ENCODE data around the gene FOXO6. TPM values are rescaled to one million over a fixed set of nuclear protein-coding genes. Genes with fewer than 3 reads are reported as not detected.

Gene FOXO6
- total and polyA plus RNA-seq, 2 of the 13 experiments (the other 11 are each of a cell fraction or from before 2014, with no cell fraction given), result 0.13 TPM; not detected in 1

DNA sequence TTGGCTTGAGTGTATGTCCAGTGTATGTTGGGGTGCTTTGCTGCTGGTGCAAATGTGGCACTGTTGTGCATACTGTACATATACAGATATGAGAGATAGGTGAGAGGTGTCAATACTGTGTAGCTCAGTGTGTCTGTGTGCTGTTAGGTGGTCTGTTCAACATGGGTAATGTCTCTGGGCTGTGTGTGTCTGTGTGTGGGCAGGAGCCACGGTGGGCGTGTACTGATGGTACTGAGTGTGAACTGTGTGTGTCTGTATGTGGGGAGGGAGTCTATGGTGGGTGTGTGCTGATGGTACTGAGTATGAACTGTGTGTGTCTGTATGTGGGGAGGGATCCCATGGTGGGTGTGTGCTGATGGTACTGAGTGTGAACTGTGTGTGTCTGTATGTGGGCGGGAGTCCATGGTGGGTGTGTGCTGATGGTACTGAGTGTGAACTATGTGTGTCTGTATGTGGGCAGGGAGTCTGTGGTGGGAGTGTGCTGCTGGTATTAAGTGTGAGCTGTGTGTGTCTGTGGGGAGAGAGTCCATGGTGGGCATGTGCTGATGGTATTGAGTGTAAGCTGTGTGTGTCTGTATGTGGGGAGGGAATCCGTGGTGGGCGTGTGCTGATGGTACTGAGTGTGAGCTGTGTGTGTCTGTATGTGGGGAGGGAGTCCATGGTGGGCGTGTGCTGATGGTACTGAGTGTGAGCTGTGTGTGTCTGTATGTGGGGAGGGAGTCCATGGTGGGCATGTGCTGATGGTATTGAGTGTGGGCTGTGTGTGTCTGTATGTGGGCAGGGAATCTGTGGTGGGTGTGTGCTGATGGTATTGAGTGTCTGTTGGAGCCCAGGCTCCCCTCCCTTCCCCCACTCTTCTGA lies 32.2 kb upstream of the FOXO6 start:
- Histone ChIP-seq H3K79me2 (ENCODE audit: insufficient read depth, low read length) (no peaks in the 10 kb centered on the region), H3K9me3 (ENCODE audit: low read length) (no peaks in the 10 kb centered on the region), H3K4me2 (ENCODE audit: low read depth, low read length) (no peak overlapping the region), H3K27me3 (ENCODE audit: control insufficient read depth in 1 of 2, insufficient read depth in 2 of 2, low read length in 2 of 2) (no peaks in the 10 kb centered on the region), H3K36me3 (replicated peaks in 1 of 2; ENCODE audit: control insufficient read depth in 1 of 2, insufficient read depth in 2 of 2, low read length in 2 of 2) (no peaks in the 10 kb centered on the region), H3K4me1 (ENCODE audit: insufficient read depth, low read length) (no peaks in the 10 kb centered on the region), H4K20me1 (ENCODE audit: insufficient read depth, low read length) (no peaks in the 10 kb centered on the region), H3K9ac (ENCODE audit: insufficient read depth, low read depth, low read length) (no peak overlapping the region), H2AFZ (ENCODE audit: low read length) (no peak overlapping the region), H3K27ac (ENCODE audit: extremely low read length, insufficient read depth, low read length) (no peak overlapping the region), H3K4me3 (replicated peaks in 1 of 3; ENCODE audit: insufficient read depth in 1 of 3, low read depth in 2 of 3, low read length in 3 of 3) (no peak overlapping the region)
- FAIRE-seq, result no peak
- DNase-seq (ENCODE audit: low spot score), result no peak
- intact Hi-C loops (cut with micrococcal nuclease; ENCODE audit: unreplicated experiment) (no loop called here), in situ Hi-C loops (cut with HindIII; ENCODE audit: extremely low pct_ligation_motif_present, low pct_unique_long_range_greater_than_20kb) (no loop called here)
- ChIA-PET POLR2A (no interaction called here), CTCF (ENCODE audit: low intra/inter-chr PET ratio, low total read pairs) (no interaction called here)
- ATAC-seq, result no peak
- TF ChIP-seq ZNF317 (CRISPR knock-in tag; IDR thresholded peaks at IDR 0.05), result no peak
- WGBS (ENCODE audit: low lambda C conversion rate), result 46% methylated on average over 6 of the region's 6 CpGs
- no TSS peak for BruUV-seq (replicated peaks)

- FAIRE-seq (no peak), ATAC-seq (no peak; the same call in 2 of the 3 replicates), DNase-seq (ENCODE audit: low spot score) (no peak)
- Histone ChIP-seq H3K36me3 (replicated peaks in 1 of 2; ENCODE audit: control insufficient read depth in 1 of 2, insufficient read depth in 2 of 2, low read length in 2 of 2) (no peaks in the 10 kb centered on the region), H2AFZ (ENCODE audit: low read length) (no peak overlapping the region), H3K4me1 (ENCODE audit: insufficient read depth, low read length) (no peaks in the 10 kb centered on the region), H3K27me3 (ENCODE audit: control insufficient read depth in 1 of 2, insufficient read depth in 2 of 2, low read length in 2 of 2) (no peaks in the 10 kb centered on the region), H3K79me2 (ENCODE audit: insufficient read depth, low read length) (no peaks in the 10 kb centered on the region), H4K20me1 (ENCODE audit: insufficient read depth, low read length) (no peaks in the 10 kb centered on the region), H3K4me2 (ENCODE audit: low read depth, low read length) (no peak overlapping the region), H3K27ac (ENCODE audit: extremely low read length, insufficient read depth, low read length) (no peak overlapping the region), H3K9me3 (ENCODE audit: low read length) (no peaks in the 10 kb centered on the region), H3K4me3 (replicated peaks in 1 of 3; ENCODE audit: insufficient read depth in 1 of 3, low read depth in 2 of 3, low read length in 3 of 3) (no peak overlapping the region), H3K9ac (ENCODE audit: insufficient read depth, low read depth, low read length) (no peak overlapping the region)
- BruUV-seq (replicated peaks), result no TSS peak
- in situ Hi-C loops (cut with HindIII; ENCODE audit: extremely low pct_ligation_motif_present, low pct_unique_long_range_greater_than_20kb) (no loop called here), intact Hi-C loops (cut with micrococcal nuclease; ENCODE audit: unreplicated experiment) (no loop called here)
- WGBS (ENCODE audit: low lambda C conversion rate), result 30% methylated on average over 6 of the region's 11 CpGs
- POLR2A ChIA-PET, result no interaction called here
- CTCF ChIA-PET (ENCODE audit: low intra/inter-chr PET ratio, low total read pairs), result no interaction called here
- TF ChIP-seq ZNF12 (CRISPR knock-in tag; IDR thresholded peaks at IDR 0.05) (no peak), ZNF276 (CRISPR knock-in tag; IDR thresholded peaks at IDR 0.05; ENCODE audit: low read depth) (no peak), MIER2 (CRISPR knock-in tag; IDR thresholded peaks at IDR 0.05) (no peak), ZNF160 (CRISPR knock-in tag; IDR thresholded peaks at IDR 0.05) (no peak), ZBTB10 (CRISPR knock-in tag; IDR thresholded peaks at IDR 0.05; ENCODE audit: borderline replicate concordance) (no peak), TOE1 (CRISPR knock-in tag; IDR thresholded peaks at IDR 0.05) (no peak), GATA4 (IDR thresholded peaks at IDR 0.05; ENCODE audit: borderline replicate concordance, low read depth) (no peak)
Observed at GRCh38 chr1:41329662-41330587, 31.3 kb upstream of the FOXO6 start.

All from HepG2 (cell line).